NB4 (cell line): ENCODE results near the gene RSBN1.

ENCODE experiments used
- DNase-seq: peaks from one replicate; pipeline ENCODE4 v3.0.0; 2010; ENCODE audit warnings: low read depth
- H3K4me3 ChIP-seq: one replicate; pipeline ENCODE4 v1.5.1; 2011; ENCODE audit warnings: mild to moderate bottlenecking, low read depth, low read length, moderate library complexity
- MYC ChIP-seq: IDR thresholded peaks from 2 replicates; pipeline ENCODE4 v1.6.1; 2011; ENCODE audit warnings: low read depth, low read length
- POLR2A ChIP-seq: IDR thresholded peaks from 2 replicates; pipeline ENCODE4 v1.6.1; 2011; ENCODE audit warnings: mild to moderate bottlenecking; ENCODE audit not compliant: insufficient read length; ENCODE audit errors: extremely low read depth
- TF ChIP-seq, protein P1 (sequence below): IDR thresholded peaks from one replicate; pipeline ENCODE4 v1.5.1; 2012; ENCODE audit warnings: low read depth, low read length
- TF ChIP-seq, protein P2 (sequence below): IDR thresholded peaks from 2 replicates; pipeline ENCODE4 v1.6.1; 2011; ENCODE audit warnings: low read depth, low read length

Gene RSBN1

DNA sequence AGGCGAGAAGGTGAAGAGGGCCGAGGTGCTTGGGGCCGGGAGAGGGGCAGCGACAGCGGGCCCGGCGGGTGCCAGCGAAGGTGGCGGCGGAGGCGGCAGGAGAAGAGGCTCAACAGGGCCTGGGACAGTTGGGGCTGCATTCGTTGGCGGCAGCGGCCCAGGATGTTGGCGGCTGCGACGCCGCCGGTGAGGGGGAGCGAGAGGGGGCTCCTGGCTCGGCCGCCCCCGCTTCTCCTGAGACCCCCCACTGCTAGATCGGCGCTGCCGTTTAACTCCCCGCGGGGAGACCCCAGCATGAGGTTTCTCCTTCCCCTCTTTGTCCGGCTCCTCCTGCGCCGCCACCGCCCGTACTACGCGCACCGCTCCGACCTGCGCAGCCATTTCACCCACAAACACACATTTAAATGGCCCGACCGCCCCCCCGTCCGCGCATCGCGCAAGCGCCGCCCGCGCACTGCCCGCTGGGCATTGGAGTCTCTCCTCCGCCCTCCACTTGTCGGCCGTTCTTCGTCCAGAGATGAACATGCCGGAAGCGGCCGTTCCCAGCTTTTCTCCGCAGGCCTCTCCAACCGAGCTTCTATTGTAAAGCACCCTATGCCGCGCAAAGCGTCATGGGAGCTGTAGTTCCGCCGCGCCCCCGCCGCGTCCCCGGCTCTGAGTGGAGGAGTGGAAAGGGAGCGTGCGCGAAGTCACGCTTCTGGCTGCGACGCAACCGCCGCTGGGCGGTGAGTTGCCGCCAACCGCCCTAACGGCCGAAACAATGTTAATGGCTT, at the start of gene RSBN1:
RSBN1 (minus strand) TSS at position 589 of the 773 bp plus-strand sequence; CDS start at position 525, 64 bp downstream.
- peak within 1 kb of the TSS; percentile 85 for H3K4me3 ChIP-seq
- peak; percentile 99 for DNase-seq
- TF ChIP-seq, protein P1, sequence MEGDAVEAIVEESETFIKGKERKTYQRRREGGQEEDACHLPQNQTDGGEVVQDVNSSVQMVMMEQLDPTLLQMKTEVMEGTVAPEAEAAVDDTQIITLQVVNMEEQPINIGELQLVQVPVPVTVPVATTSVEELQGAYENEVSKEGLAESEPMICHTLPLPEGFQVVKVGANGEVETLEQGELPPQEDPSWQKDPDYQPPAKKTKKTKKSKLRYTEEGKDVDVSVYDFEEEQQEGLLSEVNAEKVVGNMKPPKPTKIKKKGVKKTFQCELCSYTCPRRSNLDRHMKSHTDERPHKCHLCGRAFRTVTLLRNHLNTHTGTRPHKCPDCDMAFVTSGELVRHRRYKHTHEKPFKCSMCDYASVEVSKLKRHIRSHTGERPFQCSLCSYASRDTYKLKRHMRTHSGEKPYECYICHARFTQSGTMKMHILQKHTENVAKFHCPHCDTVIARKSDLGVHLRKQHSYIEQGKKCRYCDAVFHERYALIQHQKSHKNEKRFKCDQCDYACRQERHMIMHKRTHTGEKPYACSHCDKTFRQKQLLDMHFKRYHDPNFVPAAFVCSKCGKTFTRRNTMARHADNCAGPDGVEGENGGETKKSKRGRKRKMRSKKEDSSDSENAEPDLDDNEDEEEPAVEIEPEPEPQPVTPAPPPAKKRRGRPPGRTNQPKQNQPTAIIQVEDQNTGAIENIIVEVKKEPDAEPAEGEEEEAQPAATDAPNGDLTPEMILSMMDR: no peak
- TF ChIP-seq POLR2A (peak; percentile 70), MYC (peak; percentile 56; the same call in 1 of the 2 replicates)
- TF ChIP-seq, protein P2, sequence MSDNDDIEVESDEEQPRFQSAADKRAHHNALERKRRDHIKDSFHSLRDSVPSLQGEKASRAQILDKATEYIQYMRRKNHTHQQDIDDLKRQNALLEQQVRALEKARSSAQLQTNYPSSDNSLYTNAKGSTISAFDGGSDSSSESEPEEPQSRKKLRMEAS: peak; percentile 66; the same call in 1 of the 2 replicates

DNA sequence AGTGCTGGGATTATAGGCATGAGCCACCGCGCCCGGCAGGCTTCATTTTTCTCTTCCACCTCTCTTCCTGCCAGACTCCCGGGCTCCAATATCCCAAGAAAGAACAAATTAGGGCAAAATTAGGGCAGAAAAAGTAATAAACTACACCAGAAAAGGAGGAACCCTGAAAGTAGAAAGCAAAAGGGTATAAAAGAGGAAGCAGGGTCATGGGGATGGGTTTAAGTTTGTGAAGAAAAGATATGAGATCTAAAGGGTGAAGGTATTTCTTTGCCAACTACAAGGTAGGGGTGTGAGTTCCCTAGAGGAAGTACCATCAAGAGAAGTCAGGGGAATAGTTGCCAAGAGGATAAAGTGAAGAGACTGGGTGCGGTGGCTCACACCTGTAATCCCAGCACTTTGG, 49.4 kb upstream of the RSBN1 start:
- TF ChIP-seq POLR2A (no peak), MYC (no peak)
- TF ChIP-seq, protein P1: no peak
- TF ChIP-seq, protein P2: no peak
- peak; percentile 27 for DNase-seq

DNA sequence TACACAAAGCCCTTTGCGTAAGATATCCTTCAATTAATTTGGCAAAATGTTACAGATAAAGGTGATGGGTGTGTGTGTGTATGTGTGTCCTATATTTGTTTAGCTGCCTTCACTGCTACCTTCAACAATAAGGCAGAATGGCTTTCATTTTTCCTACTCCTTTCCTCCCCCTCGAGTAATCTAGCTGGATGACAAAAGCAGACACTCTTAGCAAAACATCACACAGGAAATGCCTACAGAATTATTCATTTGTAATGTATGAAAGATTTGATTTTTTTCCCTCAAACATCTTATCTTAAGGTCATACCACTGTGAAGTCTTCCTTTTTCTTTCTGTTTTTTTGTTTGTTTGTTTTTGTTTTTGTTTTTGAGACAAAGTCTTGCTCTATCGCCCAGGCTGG, 48.6 kb upstream of the RSBN1 start:
- no peak overlapping the region for H3K4me3 ChIP-seq
- DNase-seq: no peak
- TF ChIP-seq, protein P1: no peak
- TF ChIP-seq, protein P2: no peak
- TF ChIP-seq MYC (no peak), POLR2A (no peak)

More for the DNA sequence above, 49.4 kb upstream of the RSBN1 start:
- H3K4me3 ChIP-seq: no peak overlapping the region

DNA sequence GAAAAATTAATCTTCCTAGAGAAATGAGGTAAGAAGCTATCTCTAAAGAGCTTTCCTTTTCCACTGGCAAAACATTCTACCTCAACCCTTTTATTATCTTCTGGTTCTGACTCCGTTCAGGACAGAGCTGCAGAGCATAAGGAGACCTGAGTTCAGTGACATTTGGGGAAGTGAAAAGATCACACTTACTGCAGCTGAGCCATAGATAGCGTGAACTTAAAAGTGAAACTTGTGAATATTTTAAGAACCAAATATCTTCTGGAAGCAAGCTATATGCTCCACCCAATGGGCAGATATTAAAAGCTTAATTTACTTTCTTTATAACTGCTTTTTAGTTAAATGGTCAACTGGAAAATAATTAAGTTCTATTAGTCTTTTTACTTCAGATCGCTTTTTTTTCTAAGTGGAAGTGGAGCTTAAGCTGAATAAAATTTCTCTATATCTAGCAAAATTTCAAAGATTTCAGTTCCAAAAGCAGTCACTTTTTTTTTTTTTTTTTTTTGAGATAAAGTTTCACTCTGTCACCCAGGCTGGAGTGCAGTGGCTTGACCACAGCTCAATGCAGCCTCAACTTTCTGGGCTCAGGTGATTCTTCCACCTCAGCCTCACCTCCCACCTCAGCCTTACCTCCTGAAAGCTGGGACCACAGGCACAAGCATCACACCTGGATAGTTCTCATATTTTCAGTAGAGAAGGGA, 47.4 kb upstream of the RSBN1 start:
- DNase-seq: peak; percentile 51
- TF ChIP-seq MYC (no peak), POLR2A (no peak)
- TF ChIP-seq, protein P1: no peak
- TF ChIP-seq, protein P2: no peak
- no peak overlapping the region for H3K4me3 ChIP-seq

DNA sequence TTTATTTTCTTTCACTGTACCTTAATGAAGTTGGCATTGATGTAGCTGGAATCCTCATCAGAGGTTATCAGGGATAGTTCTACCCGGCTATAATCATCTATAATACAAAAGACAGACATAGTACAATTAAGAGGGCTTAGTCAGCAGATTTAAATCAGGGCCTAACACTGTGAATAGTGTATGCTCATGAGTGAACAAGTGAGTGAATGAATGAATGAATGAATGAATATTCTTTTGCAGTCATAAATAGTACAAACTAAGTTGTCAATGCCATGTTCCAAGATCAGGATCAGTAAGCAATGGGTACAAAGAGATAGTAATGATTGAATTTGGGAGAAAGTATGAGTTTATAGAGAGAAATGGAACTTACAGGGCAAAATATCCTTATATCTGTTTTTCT, 46.7 kb upstream of the RSBN1 start:
- TF ChIP-seq, protein P2: no peak
- TF ChIP-seq POLR2A (no peak), MYC (no peak)
- TF ChIP-seq, protein P1: no peak
- DNase-seq: no peak
- no peak overlapping the region for H3K4me3 ChIP-seq
